COLO829 (cell line): ENCODE data around the gene CGB7.
A peak's percentile ranks its signal among the peaks of the same experiment; 100 is the strongest.

Experiments
- DNase-seq: peaks from one replicate; pipeline ENCODE4 v3.0.0; 2012; ENCODE audit warnings: low spot score

Gene CGB7

GRCh38 chr19:49016067-49016839 lies 41.3 kb downstream of the CGB7 start:
- no peak for DNase-seq

- no peak for DNase-seq
Measured at GRCh38 chr19:49014870-49015255, 42.7 kb downstream of the CGB7 start.

- DNase-seq: no peak
Measured at GRCh38 chr19:49014123-49014869, 43.3 kb downstream of the CGB7 start.

- DNase-seq: peak; percentile 47
Measured at GRCh38 chr19:49011194-49011593, 46.4 kb downstream of the CGB7 start.

- DNase-seq: no peak
Measured at GRCh38 chr19:49010453-49010852, 47.1 kb downstream of the CGB7 start.

- DNase-seq: no peak
Measured at GRCh38 chr19:49009828-49010227, 47.7 kb downstream of the CGB7 start.

- no peak for DNase-seq
Measured at GRCh38 chr19:49006905-49007304, 50.6 kb downstream of the CGB7 start.

GRCh38 chr19:49004964-49005614 lies 52.5 kb downstream of the CGB7 start:
- no peak for DNase-seq
